ENCODE results near the gene BMP8B. TPM values are rescaled to one million over a fixed set of nuclear protein-coding genes. Genes with fewer than 3 reads are reported as not detected.

BMP8B gene
- total RNA-seq, 1 donor from 2014 or later: 1.8 TPM

GRCh38 chr1:39722495-39722894 lies 66.2 kb downstream of the BMP8B start:
- no peak for DNase-seq (ENCODE audit: low spot score)

GRCh38 chr1:39721664-39722063 lies 67.0 kb downstream of the BMP8B start:
- DNase-seq (ENCODE audit: low spot score): no peak

- no peak for DNase-seq (ENCODE audit: low spot score)
Observed at GRCh38 chr1:39720094-39720999, 68.3 kb downstream of the BMP8B start.

GRCh38 chr1:39717809-39718208 lies 70.9 kb downstream of the BMP8B start:
- DNase-seq (ENCODE audit: low spot score): no peak

GRCh38 chr1:39713557-39713956 lies 75.1 kb downstream of the BMP8B start:
- no peak for DNase-seq (ENCODE audit: low spot score)

- DNase-seq (ENCODE audit: low spot score): no peak
Observed at GRCh38 chr1:39711966-39712340, 76.7 kb downstream of the BMP8B start.

GRCh38 chr1:39711104-39711965 lies 77.3 kb downstream of the BMP8B start:
- DNase-seq (ENCODE audit: low spot score): no peak

GRCh38 chr1:39707506-39707905 lies 81.2 kb downstream of the BMP8B start:
- no peak for DNase-seq (ENCODE audit: low spot score)

Other genes with a start within 250 kb of the BMP8B start
- gene PABPC4, start 212.1 kb downstream of the BMP8B start, total RNA-seq: 211 TPM
- 8.5 TPM for gene HEYL, start 149.2 kb downstream of the BMP8B start, total RNA-seq
- gene NT5C1A, start 116.8 kb downstream of the BMP8B start, total RNA-seq: 2.9 TPM
- gene HPCAL4, start 97.4 kb downstream of the BMP8B start, total RNA-seq: 0.20 TPM
- 39.3 TPM for gene PPIE, start 50.0 kb downstream of the BMP8B start, total RNA-seq
- gene OXCT2, start 17.5 kb downstream of the BMP8B start, total RNA-seq: 0.95 TPM
- gene TRIT1, start 94.6 kb upstream of the BMP8B start, total RNA-seq: 13.4 TPM
- 4.4 TPM for gene MYCL, start 113.1 kb upstream of the BMP8B start, total RNA-seq
- gene MFSD2A, start 166.3 kb upstream of the BMP8B start, total RNA-seq: 3.3 TPM

All from mucosa of gallbladder (tissue), 1 donor.